ENCODE data around the gene RMND5A.

Gene RMND5A

DNA sequence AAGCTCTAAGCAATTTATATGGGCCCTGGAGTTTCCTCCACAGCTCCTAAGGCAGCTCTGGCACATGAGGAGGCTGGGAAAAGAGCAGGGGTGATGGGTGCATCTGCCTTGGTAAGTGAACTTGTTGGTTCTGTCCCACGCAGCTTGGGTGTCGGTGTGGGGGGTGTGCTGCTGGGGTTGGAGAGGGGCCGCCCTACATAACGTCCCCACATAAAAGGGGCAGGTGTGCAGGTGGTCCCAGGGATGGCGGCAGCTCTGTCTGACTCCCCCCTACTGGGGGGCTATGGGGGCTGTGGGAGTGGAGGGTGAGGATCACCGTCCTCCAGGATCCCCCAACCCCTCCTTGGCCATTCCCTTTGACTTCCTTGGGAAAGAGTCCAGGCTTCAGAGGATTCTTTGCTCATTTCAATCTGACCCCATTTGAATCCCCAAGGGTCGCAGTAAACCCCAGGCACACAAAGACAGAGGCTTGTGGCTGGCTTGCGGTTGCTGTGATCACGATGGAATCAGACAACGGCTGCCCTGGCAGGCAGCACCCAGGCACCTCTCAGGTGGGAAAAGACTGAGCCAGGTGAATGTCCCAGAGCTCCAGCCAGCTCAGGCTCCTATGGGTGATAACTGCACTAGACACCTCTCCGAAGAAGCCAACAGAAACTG is 105.1 kb downstream of the RMND5A start:
- no peak overlapping the region for H4K12ac ChIP-seq (ENCODE audit: low read depth, low read length)
- no peaks in the 10 kb centered on the region for H3K4me1 ChIP-seq (ENCODE audit: control insufficient read depth in 1 of 2, insufficient read depth in 2 of 2, low read length in 2 of 2)
- DNase-seq = no peak
- no CpG with 5 or more reads among the region's 11 CpGs for WGBS (ENCODE audit: extremely low coverage, insufficient coverage, insufficient read length)
- H2AK5ac ChIP-seq (ENCODE audit: low read length) = no peak overlapping the region
- H4K8ac ChIP-seq (ENCODE audit: low read depth, low read length) = no peak overlapping the region
- H2AFZ ChIP-seq (ENCODE audit: insufficient read depth, low read length, poor library complexity) = no peak overlapping the region
- H3K27ac ChIP-seq (ENCODE audit: low read depth, low read length) = no peak overlapping the region
- H3K14ac ChIP-seq (ENCODE audit: low read length) = no peak overlapping the region
- no peak overlapping the region for H3K4me2 ChIP-seq (ENCODE audit: low read length)
- H2BK12ac ChIP-seq (ENCODE audit: low read length) = no peak overlapping the region
- no peak overlapping the region for H2BK120ac ChIP-seq (ENCODE audit: insufficient read depth, low read length, poor library complexity)
- no peaks in the 10 kb centered on the region for H3K79me1 ChIP-seq (ENCODE audit: low read length)
- H3K79me2 ChIP-seq (ENCODE audit: control insufficient read depth, insufficient read depth, low read length, poor library complexity) = no peaks in the 10 kb centered on the region
- H3K4ac ChIP-seq (ENCODE audit: low read depth, low read length) = no peak overlapping the region
- H3K9me3 ChIP-seq (ENCODE audit: insufficient read depth, low read depth, low read length) = no peaks in the 10 kb centered on the region
- no peak overlapping the region for H4K91ac ChIP-seq (ENCODE audit: low read depth, low read length)
- no peak overlapping the region for H3K18ac ChIP-seq (ENCODE audit: low read length)
- H3K23ac ChIP-seq (ENCODE audit: low read length) = no peak overlapping the region
- H3K36me3 ChIP-seq (ENCODE audit: control insufficient read depth in 1 of 2, insufficient read depth in 2 of 2, low read length in 2 of 2) = no peaks in the 10 kb centered on the region
- H2BK5ac ChIP-seq (ENCODE audit: low read depth, low read length, poor library complexity) = no peak overlapping the region
- no peaks in the 10 kb centered on the region for H3K27me3 ChIP-seq (ENCODE audit: insufficient read depth, low read length)
- no peak overlapping the region for H3K9ac ChIP-seq (ENCODE audit: low read length)
- H3K4me3 ChIP-seq (ENCODE audit: low read depth, low read length) = no peak overlapping the region

DNA sequence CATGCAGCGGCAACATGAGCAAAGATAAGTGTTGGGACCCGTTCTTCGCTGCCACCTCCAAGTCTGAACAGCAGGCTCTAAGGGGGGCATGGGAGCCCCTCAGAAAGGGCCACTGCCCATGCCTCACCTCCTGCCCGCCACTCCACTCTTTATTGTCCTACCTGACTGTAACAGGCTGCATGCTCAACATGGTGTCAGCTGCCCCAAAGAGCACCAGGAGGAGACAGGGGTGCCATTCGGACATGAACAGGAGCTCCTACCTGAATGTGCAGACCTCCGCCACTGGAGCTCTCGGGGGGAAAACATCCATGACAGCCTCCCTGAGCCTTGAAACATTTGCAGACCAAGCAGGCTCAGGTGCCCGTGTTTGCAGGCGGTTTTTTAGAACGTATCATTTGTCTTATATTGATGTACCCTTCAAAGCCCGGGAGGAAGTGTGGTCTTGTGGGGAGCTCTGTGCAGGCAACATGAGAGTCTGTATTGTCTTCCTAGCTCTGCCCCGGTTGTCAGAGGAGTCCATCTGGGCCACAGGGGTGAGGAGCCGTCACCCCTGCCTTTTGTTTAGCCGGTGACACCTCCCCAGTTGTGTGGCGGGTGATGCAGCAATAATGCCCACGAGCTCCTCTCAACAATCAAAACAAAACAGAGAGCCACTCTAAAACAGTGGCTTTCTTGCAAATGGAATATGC is 105.7 kb downstream of the RMND5A start:
- Histone ChIP-seq H2BK5ac (ENCODE audit: low read depth, low read length, poor library complexity) (no peak overlapping the region), H2BK120ac (ENCODE audit: insufficient read depth, low read length, poor library complexity) (no peak overlapping the region), H3K14ac (ENCODE audit: low read length) (no peak overlapping the region), H2AFZ (ENCODE audit: insufficient read depth, low read length, poor library complexity) (no peak overlapping the region), H3K9ac (ENCODE audit: low read length) (no peak overlapping the region), H2BK12ac (ENCODE audit: low read length) (no peak overlapping the region), H3K4me1 (ENCODE audit: control insufficient read depth in 1 of 2, insufficient read depth in 2 of 2, low read length in 2 of 2) (no peaks in the 10 kb centered on the region), H4K8ac (ENCODE audit: low read depth, low read length) (no peak overlapping the region), H3K4me3 (ENCODE audit: low read depth, low read length) (no peak overlapping the region), H3K27me3 (ENCODE audit: insufficient read depth, low read length) (no peaks in the 10 kb centered on the region), H3K9me3 (ENCODE audit: insufficient read depth, low read depth, low read length) (no peaks in the 10 kb centered on the region), H3K36me3 (ENCODE audit: control insufficient read depth in 1 of 2, insufficient read depth in 2 of 2, low read length in 2 of 2) (no peaks in the 10 kb centered on the region), H3K79me1 (ENCODE audit: low read length) (no peaks in the 10 kb centered on the region), H3K23ac (ENCODE audit: low read length) (no peak overlapping the region), H4K12ac (ENCODE audit: low read depth, low read length) (no peak overlapping the region), H4K91ac (ENCODE audit: low read depth, low read length) (no peak overlapping the region), H3K4me2 (ENCODE audit: low read length) (no peak overlapping the region), H3K79me2 (ENCODE audit: control insufficient read depth, insufficient read depth, low read length, poor library complexity) (no peaks in the 10 kb centered on the region), H3K27ac (ENCODE audit: low read depth, low read length) (no peak overlapping the region), H2AK5ac (ENCODE audit: low read length) (no peak overlapping the region), H3K18ac (ENCODE audit: low read length) (no peak overlapping the region), H3K4ac (ENCODE audit: low read depth, low read length) (no peak overlapping the region)
- WGBS (ENCODE audit: extremely low coverage, insufficient coverage, insufficient read length) = no CpG with 5 or more reads among the region's 16 CpGs
- DNase-seq = no peak

DNA sequence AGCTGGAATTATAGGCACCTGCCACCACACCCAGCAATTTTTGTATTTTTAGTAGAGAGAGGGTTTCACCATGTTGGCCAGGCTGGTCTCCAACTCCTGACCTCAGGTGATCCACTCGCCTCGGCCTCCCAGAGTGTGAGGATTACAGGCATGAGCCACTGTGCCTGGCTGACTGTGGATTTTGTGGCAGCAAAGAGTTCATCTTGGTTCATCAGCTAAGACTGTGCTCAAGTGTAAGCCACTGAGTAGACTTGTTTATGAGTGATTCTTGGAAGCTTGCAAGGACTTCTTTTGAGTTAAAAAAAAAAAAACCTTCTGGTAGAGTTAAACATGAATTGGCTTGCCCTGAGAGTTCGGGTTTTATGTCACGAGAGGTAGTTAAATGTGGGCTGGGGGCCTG is 106.9 kb downstream of the RMND5A start:
- DNase-seq = no peak
- Histone ChIP-seq H2BK120ac (ENCODE audit: insufficient read depth, low read length, poor library complexity) (no peak overlapping the region), H2AK5ac (ENCODE audit: low read length) (no peak overlapping the region), H4K12ac (ENCODE audit: low read depth, low read length) (no peak overlapping the region), H3K4me3 (ENCODE audit: low read depth, low read length) (no peak overlapping the region), H3K9me3 (ENCODE audit: insufficient read depth, low read depth, low read length) (no peaks in the 10 kb centered on the region), H3K27me3 (ENCODE audit: insufficient read depth, low read length) (no peaks in the 10 kb centered on the region), H3K9ac (ENCODE audit: low read length) (no peak overlapping the region), H2BK5ac (ENCODE audit: low read depth, low read length, poor library complexity) (no peak overlapping the region), H3K36me3 (ENCODE audit: control insufficient read depth in 1 of 2, insufficient read depth in 2 of 2, low read length in 2 of 2) (no peaks in the 10 kb centered on the region), H3K4me1 (ENCODE audit: control insufficient read depth in 1 of 2, insufficient read depth in 2 of 2, low read length in 2 of 2) (no peaks in the 10 kb centered on the region), H3K79me1 (ENCODE audit: low read length) (no peaks in the 10 kb centered on the region), H3K14ac (ENCODE audit: low read length) (no peak overlapping the region), H2BK12ac (ENCODE audit: low read length) (no peak overlapping the region), H3K27ac (ENCODE audit: low read depth, low read length) (no peak overlapping the region), H4K91ac (ENCODE audit: low read depth, low read length) (no peak overlapping the region), H2AFZ (ENCODE audit: insufficient read depth, low read length, poor library complexity) (no peak overlapping the region), H3K4ac (ENCODE audit: low read depth, low read length) (no peak overlapping the region), H4K8ac (ENCODE audit: low read depth, low read length) (no peak overlapping the region), H3K18ac (ENCODE audit: low read length) (no peak overlapping the region), H3K4me2 (ENCODE audit: low read length) (no peak overlapping the region), H3K23ac (ENCODE audit: low read length) (no peak overlapping the region), H3K79me2 (ENCODE audit: control insufficient read depth, insufficient read depth, low read length, poor library complexity) (no peaks in the 10 kb centered on the region)
- no CpG with 5 or more reads among the region's 4 CpGs for WGBS (ENCODE audit: extremely low coverage, insufficient coverage, insufficient read length)
